Neural progenitor cell (in vitro differentiated cells): ENCODE results near the gene SHISAL2A. TPM values are rescaled to one million over a fixed set of nuclear protein-coding genes. Genes with fewer than 3 reads are reported as not detected.

Experiments
- DNase-seq: peaks from one replicate; pipeline ENCODE4 v3.0.0-alpha.2; 2016; ENCODE audit warnings: low spot score
- H2AFZ ChIP-seq: fragments of 200-600 bp; sonication (generic); replicated peaks from 2 replicates; pipeline ENCODE4 v1.6.1; 2016; ENCODE audit warnings: antibody characterized with exemption
- H3F3A ChIP-seq: fragments of 200-600 bp; sonication (generic); 2 replicates; pipeline ENCODE4 v1.6.1; 2016; ENCODE audit warnings: antibody characterized with exemption, low read depth
- H3K27ac ChIP-seq: fragments of 200-600 bp; sonication (generic); 2 replicates; pipeline ENCODE4 v1.5.1; 2016; ENCODE audit warnings: mild to moderate bottlenecking
- H3K27me3 ChIP-seq: fragments of 200-600 bp; sonication (generic); 2 replicates; pipeline ENCODE4 v1.6.1; 2016; ENCODE audit warnings: mild to moderate bottlenecking, moderate library complexity
- H3K36me3 ChIP-seq: fragments of 200-600 bp; sonication (generic); 2 replicates; pipeline ENCODE4 v1.5.1; 2016
- H3K4me1 ChIP-seq: fragments of 200-600 bp; sonication (generic); 2 replicates; pipeline ENCODE4 v1.6.1; 2016; ENCODE audit warnings: mixed run types
- H3K4me2 ChIP-seq: fragments of 200-600 bp; sonication (generic); 2 replicates; pipeline ENCODE4 v1.6.1; 2016
- H3K4me3 ChIP-seq: fragments of 200-600 bp; sonication (generic); 2 replicates; pipeline ENCODE4 v1.5.1; 2016
- H3K79me2 ChIP-seq: fragments of 200-600 bp; sonication (generic); 2 replicates; pipeline ENCODE4 v1.6.1; 2016; ENCODE audit warnings: low read depth
- H3K9ac ChIP-seq: fragments of 200-600 bp; sonication (generic); 2 replicates; pipeline ENCODE4 v1.6.1; 2016
- H3K9me3 ChIP-seq: fragments of 200-600 bp; sonication (generic); 2 replicates; pipeline ENCODE4 v1.5.1; 2016; ENCODE audit warnings: low read depth
- H4K20me1 ChIP-seq: fragments of 200-600 bp; sonication (generic); 2 replicates; pipeline ENCODE4 v1.6.1; 2016; ENCODE audit warnings: low read depth
- H3K27ac Mint-ChIP-seq: 3 replicates; pipeline ENCODE4 v1.8.0; 2021; ENCODE audit warnings: mixed read lengths
- H3K27me3 Mint-ChIP-seq: 2 replicates; pipeline ENCODE4 v1.8.0; 2022; ENCODE audit warnings: low read depth, mild to moderate bottlenecking, inconsistent platforms, moderate library complexity, mixed read lengths; ENCODE audit not compliant: insufficient read depth
- H3K36me3 Mint-ChIP-seq: 3 replicates; pipeline ENCODE4 v1.8.0; 2021; ENCODE audit warnings: mixed read lengths
- H3K4me1 Mint-ChIP-seq: 3 replicates; pipeline ENCODE4 v1.8.0; 2021; ENCODE audit warnings: mixed read lengths
- H3K4me3 Mint-ChIP-seq: 3 replicates; pipeline ENCODE4 v1.8.0; 2021; ENCODE audit warnings: mild to moderate bottlenecking, moderate library complexity, mixed read lengths
- H3K9me3 Mint-ChIP-seq: 3 replicates; pipeline ENCODE4 v1.8.0; 2020; ENCODE audit warnings: mixed read lengths
- CTCF ChIP-seq: fragments of 200-600 bp; sonication (generic); IDR thresholded peaks from 2 replicates; pipeline ENCODE4 v1.5.1; 2017; ENCODE audit warnings: antibody characterized with exemption, mild to moderate bottlenecking
- EZH2 ChIP-seq: fragments of 200-600 bp; sonication (generic); IDR thresholded peaks from 2 replicates; pipeline ENCODE4 v1.6.1; 2017; ENCODE audit warnings: antibody characterized with exemption, mild to moderate bottlenecking, moderate library complexity
- EZH2phosphoT487 ChIP-seq: fragments of 200-600 bp; sonication (generic); IDR thresholded peaks from 2 replicates; pipeline ENCODE4 v1.6.1; 2017; ENCODE audit warnings: antibody characterized with exemption
- total RNA-seq: library from RNA; depleted of rRNA; stranded (reverse); fragments of >200 nt; gene quantifications from 2 replicates; pipeline ENCODE4 v1.2.3, GENCODE V29; 2015; ENCODE audit warnings: low replicate concordance

SHISAL2A gene
- total RNA-seq, 1 donor from 2014 or later = 0.11 TPM

- no peak overlapping the region for H3K27ac ChIP-seq
- Mint-ChIP-seq H3K9me3 (peaks cover 10% of the 10 kb centered on the region), H3K27me3 (peaks cover 23% of the 10 kb centered on the region), H3K4me3 (peak overlapping the region; percentile 73), H3K27ac (no peak overlapping the region), H3K36me3 (no peaks in the 10 kb centered on the region), H3K4me1 (peaks cover 42% of the 10 kb centered on the region)
- H4K20me1 ChIP-seq = no peaks in the 10 kb centered on the region
- DNase-seq = no peak
- H3K79me2 ChIP-seq = no peaks in the 10 kb centered on the region
- no peak overlapping the region for H2AFZ ChIP-seq
- no peaks in the 10 kb centered on the region for H3K36me3 ChIP-seq
- peaks cover 41% of the 10 kb centered on the region for H3K27me3 ChIP-seq
- no peak overlapping the region for H3K4me3 ChIP-seq
- H3K4me2 ChIP-seq = peak overlapping the region; percentile 53
- no peak overlapping the region for H3K9ac ChIP-seq
- H3K9me3 ChIP-seq = no peaks in the 10 kb centered on the region
- peaks cover 23% of the 10 kb centered on the region for H3F3A ChIP-seq
- TF ChIP-seq EZH2phosphoT487 (no peak), EZH2 (no peak), CTCF (no peak)
- peaks cover 17% of the 10 kb centered on the region for H3K4me1 ChIP-seq
Measured at GRCh38 chr1:52629667-52630066, 3.3 kb upstream of the SHISAL2A start.

GRCh38 chr1:52631759-52632331 lies 1.1 kb upstream of the SHISAL2A start:
- H3K27me3 Mint-ChIP-seq = peaks cover 26% of the 10 kb centered on the region
- peaks cover 57% of the 10 kb centered on the region for H3K27me3 ChIP-seq
- no peak for DNase-seq
- H3K9me3 ChIP-seq = no peaks in the 10 kb centered on the region
- peak overlapping the region; percentile 53 for H3K4me3 Mint-ChIP-seq
- TF ChIP-seq CTCF (no peak), EZH2 (no peak), EZH2phosphoT487 (no peak)
- H3K36me3 ChIP-seq = no peaks in the 10 kb centered on the region
- H3K36me3 Mint-ChIP-seq = no peaks in the 10 kb centered on the region
- no peaks in the 10 kb centered on the region for H4K20me1 ChIP-seq
- H3K4me1 ChIP-seq = peaks cover 21% of the 10 kb centered on the region
- H3K27ac ChIP-seq = no peak overlapping the region
- H3K27ac Mint-ChIP-seq = no peak overlapping the region
- H3K79me2 ChIP-seq = no peaks in the 10 kb centered on the region
- peaks cover 48% of the 10 kb centered on the region for H3K4me1 Mint-ChIP-seq
- no peak overlapping the region for H2AFZ ChIP-seq
- peaks cover 11% of the 10 kb centered on the region for H3K9me3 Mint-ChIP-seq
- peaks cover 23% of the 10 kb centered on the region for H3F3A ChIP-seq
- H3K4me3 ChIP-seq = no peak overlapping the region
- H3K9ac ChIP-seq = no peak overlapping the region
- no peak overlapping the region for H3K4me2 ChIP-seq

- H3K4me1 Mint-ChIP-seq = peaks cover 53% of the 10 kb centered on the region
Measured at GRCh38 chr1:52633291-52633754, 355 bp downstream of the SHISAL2A start.

More at GRCh38 chr1:52633291-52633754, 355 bp downstream of the SHISAL2A start:
- H3K9me3 Mint-ChIP-seq = peaks cover 11% of the 10 kb centered on the region
- peaks cover 57% of the 10 kb centered on the region for H3K27me3 ChIP-seq
- H3K27me3 Mint-ChIP-seq = peaks cover 26% of the 10 kb centered on the region
- peak overlapping the region; percentile 52 for H3K4me3 ChIP-seq
- no peaks in the 10 kb centered on the region for H3K9me3 ChIP-seq
- H3K4me3 Mint-ChIP-seq = peak overlapping the region; percentile 87
- H3K36me3 ChIP-seq = no peaks in the 10 kb centered on the region
- peak overlapping the region; percentile 95 for H3K4me2 ChIP-seq
- H3K4me1 ChIP-seq = peaks cover 30% of the 10 kb centered on the region
- H3F3A ChIP-seq = peaks cover 23% of the 10 kb centered on the region
- peak; percentile 69 for DNase-seq
- H3K27ac Mint-ChIP-seq = peak overlapping the region; percentile 92
- no peaks in the 10 kb centered on the region for H4K20me1 ChIP-seq
- TF ChIP-seq CTCF (no peak), EZH2phosphoT487 (no peak), EZH2 (peak; percentile 73)
- no peak overlapping the region for H3K9ac ChIP-seq
- H2AFZ ChIP-seq = peak overlapping the region; percentile 99
- H3K27ac ChIP-seq = no peak overlapping the region
- no peaks in the 10 kb centered on the region for H3K79me2 ChIP-seq
- H3K36me3 Mint-ChIP-seq = no peaks in the 10 kb centered on the region
